ENCODE data around the gene SPAG6.
A peak's percentile ranks its signal among the peaks of the same experiment; 100 is the strongest.
"Not testable (repeated sequence)": the region's sequence is repeated elsewhere in the genome, so short reads cannot be mapped to it uniquely, and the experiment has no call there.

Gene SPAG6

GRCh38 chr10:22379059-22379458, 33.8 kb downstream of the SPAG6 start:
- DNase-seq: no peak

- DNase-seq: no peak
Observed at GRCh38 chr10:22381262-22381661, 36.0 kb downstream of the SPAG6 start.

- no peak for DNase-seq
Observed at GRCh38 chr10:22386503-22386902, 41.2 kb downstream of the SPAG6 start.

GRCh38 chr10:22389856-22390589, 44.7 kb downstream of the SPAG6 start:
- no peak for DNase-seq

GRCh38 chr10:22391600-22391999, 46.3 kb downstream of the SPAG6 start:
- no peak for DNase-seq

- DNase-seq: not testable (repeated sequence)
Observed at GRCh38 chr10:22396195-22396594, 50.9 kb downstream of the SPAG6 start.

- not testable (repeated sequence) for DNase-seq
Observed at GRCh38 chr10:22406916-22407315, 61.6 kb downstream of the SPAG6 start.

GRCh38 chr10:22410394-22410793, 65.1 kb downstream of the SPAG6 start:
- no peak for DNase-seq

GRCh38 chr10:22410846-22411245, 65.5 kb downstream of the SPAG6 start:
- no peak for DNase-seq

- DNase-seq: no peak
Observed at GRCh38 chr10:22414146-22414545, 68.8 kb downstream of the SPAG6 start.

GRCh38 chr10:22415072-22415471, 69.8 kb downstream of the SPAG6 start:
- DNase-seq: no peak

GRCh38 chr10:22417736-22418268, 72.5 kb downstream of the SPAG6 start:
- no peak for DNase-seq

GRCh38 chr10:22420787-22421517, 75.7 kb downstream of the SPAG6 start:
- DNase-seq: no peak

- DNase-seq: no peak
Observed at GRCh38 chr10:22426653-22427052, 81.4 kb downstream of the SPAG6 start.

- no peak for DNase-seq
Observed at GRCh38 chr10:22427101-22427500, 81.8 kb downstream of the SPAG6 start.

- DNase-seq: no peak
Observed at GRCh38 chr10:22427890-22428571, 82.7 kb downstream of the SPAG6 start.

GRCh38 chr10:22429146-22429545, 83.8 kb downstream of the SPAG6 start:
- no peak for DNase-seq

- no peak for DNase-seq
Observed at GRCh38 chr10:22429981-22430421, 84.7 kb downstream of the SPAG6 start.

GRCh38 chr10:22433875-22434274, 88.6 kb downstream of the SPAG6 start:
- DNase-seq: no peak

GRCh38 chr10:22434521-22434920, 89.2 kb downstream of the SPAG6 start:
- DNase-seq: no peak

- no peak for DNase-seq
Observed at GRCh38 chr10:22435650-22436049, 90.4 kb downstream of the SPAG6 start.

GRCh38 chr10:22436526-22436892, 91.2 kb downstream of the SPAG6 start:
- no peak for DNase-seq

GRCh38 chr10:22436893-22437619, 91.8 kb downstream of the SPAG6 start:
- peak; percentile 93 for DNase-seq

Measured in CD4-positive, alpha-beta T cell treated with Interleukin-15 for 1 hour (primary cell).